Lung (tissue), 12 donors: ENCODE results near the gene KCNB1. TPM values are rescaled to one million over a fixed set of nuclear protein-coding genes. Genes with fewer than 3 reads are reported as not detected.

Experiments used
- ATAC-seq: fragments of 200-7000 bp; cut with Tn5 transposase; one replicate; pipeline ENCODE4 v1.9.1; 2020; ENCODE audit warnings: moderate number of reproducible peaks; ENCODE audit not compliant: insufficient read depth, low FRiP score
- DNase-seq, 3 donors: peaks; one replicate each; pipeline ENCODE4 v3.0.0-alpha.2; 2013 to 2017
- H3K27ac ChIP-seq, 2 donors: one replicate each; pipeline ENCODE4 v1.5.1; 2013; ENCODE audit warnings: mild to moderate bottlenecking in 2 of 2, moderate library complexity in 2 of 2, control low read depth in 1 of 2, inconsistent platforms in 1 of 2, low read depth in 1 of 2, low read length in 1 of 2
- H3K27me3 ChIP-seq, 3 donors: one replicate each; pipeline ENCODE4 v1.5.1; 2013; ENCODE audit warnings: low read length in 2 of 3; ENCODE audit not compliant: control insufficient read depth in 3 of 3, insufficient read depth in 3 of 3
- H3K36me3 ChIP-seq, 4 donors: one replicate each; pipeline ENCODE4 v1.5.1; 2013; ENCODE audit warnings: low read length in 4 of 4, mild to moderate bottlenecking in 1 of 4, moderate library complexity in 1 of 4; ENCODE audit not compliant: control insufficient read depth in 4 of 4, insufficient read depth in 4 of 4
- H3K4me1 ChIP-seq, 5 donors: one replicate each; pipeline ENCODE4 v1.5.1; 2013; ENCODE audit warnings: low read length in 5 of 5, mild to moderate bottlenecking in 2 of 5, moderate library complexity in 1 of 5; ENCODE audit not compliant: control insufficient read depth in 5 of 5, insufficient read depth in 5 of 5
- H3K4me3 ChIP-seq: one replicate; pipeline ENCODE4 v1.5.1; 2013; ENCODE audit warnings: mild to moderate bottlenecking, control low read depth, moderate library complexity
- H3K9ac ChIP-seq, 2 donors: one replicate each; pipeline ENCODE4 v1.5.1; 2013; ENCODE audit warnings: low read length in 2 of 2, control low read depth in 1 of 2; ENCODE audit not compliant: insufficient read depth in 1 of 2
- H3K9me3 ChIP-seq, 4 donors: one replicate each; pipeline ENCODE4 v1.5.1; 2013; ENCODE audit warnings: low read length in 3 of 4, mild to moderate bottlenecking in 1 of 4, moderate library complexity in 1 of 4; ENCODE audit not compliant: control insufficient read depth in 4 of 4, insufficient read depth in 3 of 4
- CTCF ChIP-seq: IDR thresholded peaks from 2 replicates; pipeline ENCODE4 v1.5.1; 2012; ENCODE audit warnings: mild to moderate bottlenecking; ENCODE audit errors: control extremely low read depth, extremely low read depth
- WGBS, 2 donors: extraction: QIAGEN DNeasy Blood & Tissue Kit; methylation state at CpG; one replicate each; pipeline ENCODE4 v1.1.7; 2013; 5-methylcytosine and 5-hydroxymethylcytosine counted together
- polyA plus RNA-seq, 2 donors: library from polyadenylated mRNA; stranded (reverse); fragments of 200-250 nt; gene quantifications; one replicate each; pipeline ENCODE4 v1.2.1, GENCODE V29; 2013
- total RNA-seq, 2 donors: library from RNA; depleted of rRNA in 1 of 2; stranded (reverse); fragments of >200 nt in 1 of 2; gene quantifications; one replicate each; pipeline ENCODE4 v1.2.1, GENCODE V29; 2014 to 2021
- donor health status: control.
- donor health status: control.
- donor health status: Bipolar disorder and iron deficiency.
- donor health status: healthy.
- donor health status: DM: yes; HTN: yes; CAD: no.

The KCNB1 gene
- total and polyA plus RNA-seq, 4 donors, result 0.11 to 1.0 (median 0.57) TPM

GRCh38 chr20:49400904-49401303 is 81.6 kb downstream of the KCNB1 start:
- 41 to 60% methylated on average over 3 of the region's 3 CpGs for WGBS, 2 donors
- Histone ChIP-seq H3K9ac (no peak overlapping the region), H3K27me3 (peaks cover 0 to under 1% (median 0%) of the 10 kb centered on the region in 3 donors), H3K27ac (peak overlapping the region in 1 of 2 donors; percentile 36), H3K9me3 (no peaks in the 10 kb centered on the region), H3K4me3 (no peak overlapping the region), H3K36me3 (no peaks in the 10 kb centered on the region), H3K4me1 (peaks cover 0 to 9% (median 2%) of the 10 kb centered on the region in 5 donors)
- ATAC-seq (no peak), DNase-seq (peak in 2 of 3 donors; percentile 41 to 68)
- no peak for TF ChIP-seq CTCF

- H3K36me3 ChIP-seq, result no peaks in the 10 kb centered on the region
- ATAC-seq, result no peak
- H3K4me3 ChIP-seq, result no peak overlapping the region
- H3K27me3 ChIP-seq, result no peaks in the 10 kb centered on the region
- TF ChIP-seq CTCF, result no peak
- 73 to 75% methylated on average over 7 of the region's 7 CpGs for WGBS, 2 donors
- peak overlapping the region in 1 of 2 donors; percentile 87 for H3K27ac ChIP-seq
- H3K4me1 ChIP-seq, result peaks cover 0 to 9% (median 2%) of the 10 kb centered on the region in 5 donors
- no peaks in the 10 kb centered on the region for H3K9me3 ChIP-seq
- peak in 2 of 3 donors; percentile 33 to 49 for DNase-seq
- no peak overlapping the region for H3K9ac ChIP-seq
Observed at GRCh38 chr20:49400410-49400809, 82.1 kb downstream of the KCNB1 start.

GRCh38 chr20:49399329-49399728 is 83.1 kb downstream of the KCNB1 start:
- no peak overlapping the region for H3K4me3 ChIP-seq
- no peak overlapping the region for H3K9ac ChIP-seq
- DNase-seq (peak in 1 of 3 donors; percentile 32), ATAC-seq (no peak)
- no peaks in the 10 kb centered on the region for H3K36me3 ChIP-seq
- peaks cover 0 to 11% (median 2%) of the 10 kb centered on the region in 5 donors for H3K4me1 ChIP-seq
- TF ChIP-seq CTCF, result no peak
- H3K9me3 ChIP-seq, result no peaks in the 10 kb centered on the region
- no peaks in the 10 kb centered on the region for H3K27me3 ChIP-seq
- 48 to 81% methylated on average over 5 of the region's 5 CpGs for whole genome bisulfite sequencing, 2 donors
- peak overlapping the region in 1 of 2 donors; percentile 87 for H3K27ac ChIP-seq
